CMK (cell line): Measurements from ENCODE around the gene EFCAB9.

Source experiments
- DNase-seq: peaks from one replicate; pipeline ENCODE4 v3.0.0-alpha.2; 2010; ENCODE audit warnings: low read depth

Gene EFCAB9

DNA sequence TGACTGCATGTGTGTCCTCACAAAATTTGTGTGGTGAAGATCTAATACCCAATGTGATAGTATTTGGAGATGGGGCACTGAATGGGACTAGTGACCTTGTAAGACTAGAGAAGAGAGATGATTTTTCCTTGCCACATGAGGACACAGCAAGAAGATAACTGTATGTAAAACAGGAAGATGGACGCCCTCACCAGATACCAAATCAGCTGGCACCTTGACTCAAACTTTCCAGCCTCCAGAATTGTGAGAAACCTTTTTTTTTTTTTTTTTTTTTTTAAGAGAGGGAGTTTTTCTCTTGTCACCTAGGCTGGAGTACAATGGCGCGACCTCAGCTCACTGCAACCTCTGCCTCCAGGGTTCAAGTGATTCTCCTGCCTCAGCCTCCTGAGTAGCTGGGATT is 49.3 kb downstream of the EFCAB9 start:
- no peak for DNase-seq

DNA sequence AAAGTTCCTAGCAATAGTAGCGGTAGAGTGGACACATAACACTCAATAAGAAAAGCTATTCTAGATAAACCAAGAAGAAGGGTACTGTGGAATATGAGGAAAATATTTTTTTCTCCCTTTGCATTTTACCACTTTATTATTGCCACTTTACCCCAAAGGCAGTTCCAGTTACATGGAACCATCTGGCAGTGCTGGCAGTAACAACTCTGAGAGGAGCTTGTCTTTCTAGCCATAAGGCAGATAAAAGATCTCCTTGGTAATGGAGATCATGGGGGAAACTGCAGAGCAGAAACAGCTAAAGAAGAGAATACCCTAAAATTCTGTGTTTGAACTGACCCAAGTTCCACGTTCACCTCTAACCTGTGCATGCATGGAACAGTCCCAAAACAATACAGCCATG is 51.1 kb downstream of the EFCAB9 start:
- no peak for DNase-seq

DNA sequence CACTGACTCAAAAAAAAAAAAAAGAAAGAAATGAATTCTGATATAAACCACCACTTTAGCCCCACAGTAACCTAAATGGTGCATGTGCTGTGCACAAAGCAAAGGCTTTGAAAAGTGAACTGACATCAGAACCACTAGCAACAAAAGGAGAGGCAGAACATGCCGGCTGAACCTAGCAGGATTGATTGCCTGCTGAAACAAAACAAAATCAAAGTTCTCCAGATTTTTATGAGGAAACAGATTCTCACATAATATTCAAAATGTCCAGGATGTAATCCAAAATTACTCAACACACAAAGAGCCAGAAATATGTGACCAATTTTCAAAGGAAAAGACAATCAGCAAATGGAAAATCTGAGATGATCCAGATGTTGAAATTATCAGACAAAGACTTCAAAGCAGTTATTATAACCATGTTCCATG is 51.7 kb downstream of the EFCAB9 start:
- no peak for DNase-seq

DNA sequence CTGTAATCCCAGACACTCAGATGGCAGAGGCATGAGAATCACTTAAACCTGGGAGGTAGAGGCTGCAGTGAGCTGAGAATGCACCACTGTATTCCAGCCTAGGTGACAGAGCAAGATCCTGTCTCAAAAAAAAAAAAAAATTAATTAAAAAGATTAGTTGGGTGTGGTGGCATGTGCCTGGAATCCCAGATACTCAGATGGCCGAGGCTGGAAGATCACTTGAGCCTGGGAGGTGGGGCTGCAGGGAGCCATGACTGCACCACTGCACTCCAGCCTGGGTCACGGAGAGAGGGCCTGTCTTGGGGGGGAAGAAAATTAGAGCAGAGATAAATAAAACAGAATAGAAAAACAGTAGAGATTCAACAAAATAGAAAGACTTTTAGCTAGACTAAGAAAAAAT is 54.7 kb downstream of the EFCAB9 start:
- DNase-seq, result no peak

DNA sequence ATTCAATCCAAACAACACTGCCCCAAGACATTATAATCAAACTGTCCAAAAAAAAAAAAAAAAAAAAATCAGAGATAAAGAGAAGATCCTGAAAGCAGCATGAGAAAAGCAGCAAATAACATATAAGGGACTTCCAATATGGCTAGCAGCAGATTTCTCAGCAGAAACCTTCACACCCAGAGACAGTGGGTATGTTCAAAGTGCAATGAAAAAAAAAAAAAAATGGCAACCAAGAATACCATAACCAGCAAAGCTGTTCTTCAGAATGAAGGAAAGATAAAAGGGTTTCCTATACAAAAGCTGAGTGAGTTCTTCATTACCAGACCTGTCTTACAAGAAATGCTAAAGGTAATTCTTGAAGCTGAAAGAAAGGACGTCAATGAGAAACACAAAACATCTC is 57.4 kb downstream of the EFCAB9 start:
- no peak for DNase-seq

DNA sequence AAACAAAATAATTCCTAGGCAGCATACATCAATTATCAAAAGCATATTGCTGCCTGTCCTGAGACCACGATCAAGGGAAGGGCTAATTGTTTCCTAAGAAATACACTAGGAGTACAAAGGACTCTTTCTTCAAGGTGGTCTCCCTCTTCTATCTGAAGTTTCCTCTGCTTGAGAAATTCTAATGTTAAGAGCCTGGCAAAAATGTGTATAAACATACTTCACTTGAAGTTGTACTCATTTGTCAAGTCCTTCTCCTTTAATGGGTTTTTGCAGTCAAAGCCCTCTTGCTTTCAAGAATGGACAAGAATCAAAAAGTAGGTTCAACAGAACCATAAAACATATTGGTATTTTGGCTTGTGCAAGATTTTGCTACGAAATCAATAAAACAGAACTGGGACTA is 58.5 kb downstream of the EFCAB9 start:
- DNase-seq, result no peak
